CD14-positive monocyte (primary cell): ENCODE data around the gene TMEM169. TPM values are rescaled to one million over a fixed set of nuclear protein-coding genes. Genes with fewer than 3 reads are reported as not detected.

Source experiments
- DNase-seq, 3 donors: peaks; one replicate each; pipeline ENCODE4 v3.0.0-alpha.2; 2011 to 2022
- H2AFZ ChIP-seq: 2 replicates; pipeline ENCODE4 v1.6.0; 2012; ENCODE audit warnings: mild to moderate bottlenecking, low read depth, low read length, inconsistent platforms; ENCODE audit not compliant: insufficient read depth, poor library complexity, severe bottlenecking
- H3K27ac ChIP-seq, 2 donors: 1 replicate in 1 of 2; 2 replicates in 1 of 2; pipeline ENCODE4 v1.5.1; 2012 to 2013; ENCODE audit warnings: low read length in 2 of 2, control low read depth in 1 of 2, inconsistent platforms in 1 of 2, low read depth in 1 of 2, mild to moderate bottlenecking in 1 of 2
- H3K27me3 ChIP-seq, 2 donors: one replicate each; pipeline versions ENCODE4 v1.6.0 to v1.6.1; 2011 to 2013; ENCODE audit warnings: low read length in 2 of 2; ENCODE audit not compliant: control insufficient read depth in 2 of 2, insufficient read depth in 2 of 2
- H3K36me3 ChIP-seq, 2 donors: replicated peaks in 1 of 2; 1 replicate in 1 of 2; 2 replicates in 1 of 2; pipeline versions ENCODE4 v1.5.1 to v1.6.1; 2012 to 2013; ENCODE audit warnings: low read length in 2 of 2, control low read depth in 1 of 2, inconsistent platforms in 1 of 2, mild to moderate bottlenecking in 1 of 2; ENCODE audit not compliant: insufficient read depth in 2 of 2, control insufficient read depth in 1 of 2
- H3K4me1 ChIP-seq, 2 donors: 1 replicate in 1 of 2; 2 replicates in 1 of 2; pipeline versions ENCODE4 v1.5.1 to v1.6.1; 2012 to 2013; ENCODE audit warnings: low read length in 2 of 2, control low read depth in 1 of 2, inconsistent platforms in 1 of 2, mild to moderate bottlenecking in 1 of 2, moderate library complexity in 1 of 2; ENCODE audit not compliant: insufficient read depth in 2 of 2, control insufficient read depth in 1 of 2
- H3K4me2 ChIP-seq: replicated peaks from 2 replicates; pipeline ENCODE3; 2012; ENCODE audit warnings: low read length, moderate library complexity, mild to moderate bottlenecking; ENCODE audit not compliant: poor library complexity, severe bottlenecking; ENCODE audit errors: extremely low read depth
- H3K4me3 ChIP-seq, 3 experiments: fragments of 200-600 bp in 1 of 3; sonication (generic) in 1 of 3; replicated peaks in 1 of 3; 1 replicate in 2 of 3; 2 replicates in 1 of 3; pipeline ENCODE4 v1.5.1; 2011 to 2013; ENCODE audit warnings: low read length in 3 of 3, mild to moderate bottlenecking in 3 of 3, control low read depth in 2 of 3, low read depth in 2 of 3, inconsistent platforms in 1 of 3, moderate library complexity in 1 of 3
- H3K79me2 ChIP-seq: 2 replicates; pipeline ENCODE4 v1.6.0; 2012; ENCODE audit warnings: mild to moderate bottlenecking, control low read depth, inconsistent platforms, low read length, moderate library complexity; ENCODE audit not compliant: insufficient read depth
- H3K9ac ChIP-seq: 2 replicates; pipeline ENCODE4 v1.6.0; 2017; ENCODE audit warnings: low read length, mild to moderate bottlenecking; ENCODE audit not compliant: insufficient read depth, poor library complexity, severe bottlenecking
- H3K9me3 ChIP-seq, 2 donors: replicated peaks in 1 of 2; 1 replicate in 1 of 2; 2 replicates in 1 of 2; pipeline versions ENCODE4 v1.5.1 to v1.6.1; 2012 to 2013; ENCODE audit warnings: low read length in 2 of 2, control low read depth in 1 of 2; ENCODE audit not compliant: control insufficient read depth in 1 of 2, insufficient read depth in 1 of 2
- H4K20me1 ChIP-seq: 2 replicates; pipeline ENCODE4 v1.6.0; 2012; ENCODE audit warnings: mild to moderate bottlenecking, low read length, control low read depth, moderate library complexity; ENCODE audit not compliant: insufficient read depth
- H3K27ac Mint-ChIP-seq, 7 donors: one replicate each; pipeline ENCODE4 v1.8.0; 2020; ENCODE audit warnings: mild to moderate bottlenecking in 7 of 7, mixed read lengths in 7 of 7, moderate library complexity in 6 of 7, inconsistent platforms in 2 of 7
- H3K27me3 Mint-ChIP-seq, 3 donors: one replicate each; pipeline ENCODE4 v1.8.0; 2021 to 2022; ENCODE audit warnings: low read depth in 3 of 3, mild to moderate bottlenecking in 3 of 3, mixed read lengths in 3 of 3, moderate library complexity in 3 of 3, inconsistent platforms in 1 of 3
- H3K36me3 Mint-ChIP-seq, 2 donors: one replicate each; pipeline ENCODE4 v1.8.0; 2020; ENCODE audit warnings: mixed read lengths in 2 of 2, inconsistent platforms in 1 of 2, mild to moderate bottlenecking in 1 of 2
- H3K4me1 Mint-ChIP-seq: one replicate; pipeline ENCODE4 v1.8.0; 2020; ENCODE audit warnings: mild to moderate bottlenecking, mixed read lengths
- H3K4me3 Mint-ChIP-seq, 2 donors: one replicate each; pipeline ENCODE4 v1.8.0; 2020; ENCODE audit warnings: mild to moderate bottlenecking in 2 of 2, mixed read lengths in 2 of 2, moderate library complexity in 1 of 2
- H3K9me3 Mint-ChIP-seq, 7 donors: one replicate each; pipeline ENCODE4 v1.8.0; 2020 to 2022; ENCODE audit warnings: mixed read lengths in 7 of 7, mild to moderate bottlenecking in 6 of 7, moderate library complexity in 6 of 7, inconsistent platforms in 2 of 7
- WGBS: methylation state at CpG from one replicate; pipeline ENCODE4 v1.1.5; 2013; ENCODE audit warnings: missing lambda C conversion rate; ENCODE audit not compliant: insufficient coverage; 5-methylcytosine and 5-hydroxymethylcytosine counted together
- intact Hi-C, 2 donors: fragments of 100-400 bp; cut with micrococcal nuclease; formaldehyde crosslinking; loops; one replicate each; pipeline versions ENCODE4 v1.15.0 to v1.15.1; 2023
- polyA plus RNA-seq, 3 donors: library from polyadenylated mRNA; depleted of rRNA in 1 of 3; unstranded in 2 of 3; stranded (reverse) in 1 of 3; fragments of 300-500 nt in 2 of 3; fragments of >200 nt in 1 of 3; fragmentation: Illumina TruSeq in 2 of 3; gene quantifications; 1 replicate in 2 of 3; 2 replicates in 1 of 3; pipeline ENCODE4 v1.2.3, GENCODE V29; 2012 to 2021
- TF ChIP-seq, protein P1 (sequence below): fragments of 200-600 bp; IDR thresholded peaks from one replicate; pipeline ENCODE4 v1.8.0; 2022; ENCODE audit warnings: antibody characterized with exemption, mild to moderate bottlenecking

Gene TMEM169
- polyA plus RNA-seq, 3 donors: 0.24 to 0.92 (median 0.74) TPM

DNA sequence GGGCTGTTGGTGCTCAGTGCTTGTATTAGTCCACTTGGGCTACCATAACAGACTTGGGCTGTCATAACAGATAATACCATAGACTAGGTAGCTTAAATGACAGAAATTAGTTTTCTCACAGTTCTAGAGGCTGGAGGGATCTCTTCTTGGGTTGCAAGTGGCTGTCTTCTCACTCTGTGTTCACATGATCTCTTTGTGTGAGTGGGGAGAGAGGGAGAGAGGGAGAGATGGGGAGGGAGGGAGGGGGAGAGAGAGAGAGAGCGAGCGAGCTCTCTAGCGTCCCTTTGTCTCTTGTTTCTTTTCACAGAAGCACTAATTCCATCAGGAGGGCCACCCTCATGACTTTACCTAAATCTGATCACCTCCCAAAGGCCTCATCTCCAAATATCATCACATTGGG is 23.0 kb downstream of the TMEM169 start:
- H4K20me1 ChIP-seq: no peaks in the 10 kb centered on the region
- no peak overlapping the region for H2AFZ ChIP-seq
- peaks cover 1 to 4% of the 10 kb centered on the region in 2 donors for H3K4me1 ChIP-seq
- Mint-ChIP-seq H3K4me1 (peaks cover 7% of the 10 kb centered on the region), H3K27me3 (peaks cover 0 to 5% (median 4%) of the 10 kb centered on the region in 3 donors), H3K36me3 (peaks cover 0 to 11% of the 10 kb centered on the region in 2 donors), H3K27ac (no peak overlapping the region), H3K9me3 (peaks cover 0 to 4% (median 2%) of the 10 kb centered on the region in 7 donors), H3K4me3 (no peak overlapping the region)
- peaks cover 6% of the 10 kb centered on the region for H3K79me2 ChIP-seq
- H3K36me3 ChIP-seq: peaks cover 0 to 5% of the 10 kb centered on the region in 2 donors
- intact Hi-C loops: no loop called here
- H3K4me3 ChIP-seq: no peak overlapping the region
- no peak overlapping the region for H3K27ac ChIP-seq
- H3K4me2 ChIP-seq: no peak overlapping the region
- H3K27me3 ChIP-seq: no peaks in the 10 kb centered on the region
- H3K9me3 ChIP-seq: peaks cover 0 to 2% of the 10 kb centered on the region in 2 donors
- DNase-seq: no peak
- no peak overlapping the region for H3K9ac ChIP-seq
- no CpG with 5 or more reads among the region's 3 CpGs for WGBS
- TF ChIP-seq, protein P1, sequence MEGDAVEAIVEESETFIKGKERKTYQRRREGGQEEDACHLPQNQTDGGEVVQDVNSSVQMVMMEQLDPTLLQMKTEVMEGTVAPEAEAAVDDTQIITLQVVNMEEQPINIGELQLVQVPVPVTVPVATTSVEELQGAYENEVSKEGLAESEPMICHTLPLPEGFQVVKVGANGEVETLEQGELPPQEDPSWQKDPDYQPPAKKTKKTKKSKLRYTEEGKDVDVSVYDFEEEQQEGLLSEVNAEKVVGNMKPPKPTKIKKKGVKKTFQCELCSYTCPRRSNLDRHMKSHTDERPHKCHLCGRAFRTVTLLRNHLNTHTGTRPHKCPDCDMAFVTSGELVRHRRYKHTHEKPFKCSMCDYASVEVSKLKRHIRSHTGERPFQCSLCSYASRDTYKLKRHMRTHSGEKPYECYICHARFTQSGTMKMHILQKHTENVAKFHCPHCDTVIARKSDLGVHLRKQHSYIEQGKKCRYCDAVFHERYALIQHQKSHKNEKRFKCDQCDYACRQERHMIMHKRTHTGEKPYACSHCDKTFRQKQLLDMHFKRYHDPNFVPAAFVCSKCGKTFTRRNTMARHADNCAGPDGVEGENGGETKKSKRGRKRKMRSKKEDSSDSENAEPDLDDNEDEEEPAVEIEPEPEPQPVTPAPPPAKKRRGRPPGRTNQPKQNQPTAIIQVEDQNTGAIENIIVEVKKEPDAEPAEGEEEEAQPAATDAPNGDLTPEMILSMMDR: no peak

DNA sequence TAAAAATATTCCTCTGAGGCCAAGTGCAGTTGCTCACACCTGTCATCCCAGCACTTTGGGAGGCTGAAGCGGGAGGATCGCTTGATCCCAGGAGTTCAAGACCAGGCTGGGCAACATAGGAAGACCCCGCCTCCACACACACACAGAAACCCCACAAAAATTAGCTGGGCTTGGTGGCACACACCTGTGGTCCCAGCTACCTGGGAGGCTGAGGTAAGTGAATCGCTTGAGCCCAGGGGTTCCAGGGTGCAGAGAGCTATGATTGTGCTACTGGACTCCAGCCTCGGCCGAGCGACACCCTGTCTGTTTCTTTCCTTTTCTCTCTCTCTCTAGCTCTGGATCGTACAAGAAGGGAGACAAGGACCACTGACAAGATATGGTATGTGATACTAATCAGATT is 25.6 kb downstream of the TMEM169 start:
- intact Hi-C loops: no loop called here

More for the DNA sequence above, 25.6 kb downstream of the TMEM169 start:
- Histone ChIP-seq H2AFZ (peak overlapping the region; percentile 48), H3K27me3 (no peaks in the 10 kb centered on the region), H3K36me3 (peaks cover 12 to 14% of the 10 kb centered on the region in 2 donors), H3K4me1 (peaks cover 19 to 22% of the 10 kb centered on the region in 2 donors), H3K79me2 (peaks cover 32% of the 10 kb centered on the region), H3K4me2 (no peak overlapping the region), H3K4me3 (no peak overlapping the region), H3K9ac (no peak overlapping the region), H3K27ac (no peak overlapping the region), H4K20me1 (peaks cover 13% of the 10 kb centered on the region), H3K9me3 (no peaks in the 10 kb centered on the region)
- Mint-ChIP-seq H3K27ac (no peak overlapping the region), H3K4me1 (peaks cover 29% of the 10 kb centered on the region), H3K27me3 (peaks cover 0 to 4% (median 3%) of the 10 kb centered on the region in 3 donors), H3K4me3 (no peak overlapping the region), H3K9me3 (peaks cover 0 to 4% (median 0%) of the 10 kb centered on the region in 7 donors), H3K36me3 (peaks cover 14 to 17% of the 10 kb centered on the region in 2 donors)
- TF ChIP-seq, protein P1: no peak
- DNase-seq: no peak
- WGBS: 100% methylated on average over 2 of the region's 8 CpGs
